Measurements from ENCODE around the gene SST.

SST gene

GRCh38 chr3:187669675-187670504 lies at the start of gene SST:
Gene SST (minus strand): TSS chr3:187670394. CDS start chr3:187670291, 103 bp downstream.
- DNase-seq, result peak; percentile 44

GRCh38 chr3:187719628-187720336 lies 49.6 kb upstream of the SST start:
- DNase-seq, result no peak

- no peak for DNase-seq
These were observed 48.6 kb upstream of the SST start for GRCh38 chr3:187718802-187719201.

- DNase-seq, result no peak
These were observed 47.4 kb upstream of the SST start for GRCh38 chr3:187717572-187717971.

GRCh38 chr3:187714404-187714979 lies 44.3 kb upstream of the SST start:
- DNase-seq, result peak; percentile 77

GRCh38 chr3:187713504-187713903 lies 43.3 kb upstream of the SST start:
- no peak for DNase-seq

- no peak for DNase-seq
These were observed 39.0 kb upstream of the SST start for GRCh38 chr3:187709155-187709554.

GRCh38 chr3:187708696-187709095 lies 38.5 kb upstream of the SST start:
- no peak for DNase-seq

GRCh38 chr3:187706971-187707370 lies 36.8 kb upstream of the SST start:
- no peak for DNase-seq

GRCh38 chr3:187705164-187705563 lies 35.0 kb upstream of the SST start:
- no peak for DNase-seq

- no peak for DNase-seq
These were observed 32.4 kb upstream of the SST start, which contains the start of gene RTP2 for GRCh38 chr3:187702507-187703033. Gene RTP2 (minus strand): TSS chr3:187702557. CDS start chr3:187702128, 429 bp downstream.

GRCh38 chr3:187700249-187700648 lies 30.1 kb upstream of the SST start:
- DNase-seq, result no peak

GRCh38 chr3:187698499-187699399 lies 28.6 kb upstream of the SST start:
- DNase-seq, result no peak

GRCh38 chr3:187696021-187696420 lies 25.8 kb upstream of the SST start:
- DNase-seq, result no peak

- DNase-seq, result no peak
These were observed 25.3 kb upstream of the SST start for GRCh38 chr3:187695449-187695848.

- no peak for DNase-seq
These were observed 24.6 kb upstream of the SST start for GRCh38 chr3:187694801-187695200.

- DNase-seq, result no peak
These were observed 23.2 kb upstream of the SST start for GRCh38 chr3:187693431-187693830.

GRCh38 chr3:187689984-187690383 lies 19.8 kb upstream of the SST start:
- DNase-seq, result no peak

GRCh38 chr3:187686621-187687273 lies 16.6 kb upstream of the SST start:
- DNase-seq, result no peak

GRCh38 chr3:187685948-187686347 lies 15.8 kb upstream of the SST start:
- no peak for DNase-seq

- peak; percentile 24 for DNase-seq
These were observed 14.7 kb upstream of the SST start for GRCh38 chr3:187684880-187685279.

GRCh38 chr3:187684444-187684843 lies 14.2 kb upstream of the SST start:
- DNase-seq, result no peak
